Keratinocyte (primary cell): ENCODE measurements around the gene KCNJ15. TPM values are rescaled to one million over a fixed set of nuclear protein-coding genes. Genes with fewer than 3 reads are reported as not detected.

Experiments used
- DNase-seq: peaks from one replicate; pipeline ENCODE4 v3.0.0-alpha.2; 2011; ENCODE audit warnings: low read depth, missing footprints, low spot score
- FAIRE-seq: peaks from 2 replicates; lab custom pipeline; 2011; peaks lifted over from hg19 to GRCh38; lab: Jason Lieb, UNC
- H2AFZ ChIP-seq: 2 replicates; pipeline ENCODE4 v1.6.0; 2012; ENCODE audit warnings: low read length, control low read depth, inconsistent platforms; ENCODE audit not compliant: control insufficient read depth
- H3K27ac ChIP-seq: 2 replicates; pipeline ENCODE4 v1.5.1; 2011; ENCODE audit warnings: low read length; ENCODE audit not compliant: control insufficient read depth, insufficient read depth
- H3K27me3 ChIP-seq: 3 replicates; pipeline ENCODE4 v1.6.0; 2011; ENCODE audit warnings: low read length; ENCODE audit not compliant: control insufficient read depth, insufficient read depth; ENCODE audit errors: extremely low read depth
- H3K36me3 ChIP-seq, 2 experiments: 2 replicates in 1 of 2; 3 replicates in 1 of 2; pipeline ENCODE4 v1.5.1; 2011; ENCODE audit warnings: low read length in 2 of 2, mild to moderate bottlenecking in 1 of 2; ENCODE audit not compliant: control insufficient read depth in 2 of 2, insufficient read depth in 2 of 2; ENCODE audit errors: extremely low read depth in 1 of 2
- H3K4me1 ChIP-seq: 3 replicates; pipeline ENCODE4 v1.5.1; 2011; ENCODE audit warnings: low read length; ENCODE audit not compliant: control insufficient read depth, insufficient read depth; ENCODE audit errors: extremely low read depth
- H3K4me2 ChIP-seq: 3 replicates; pipeline ENCODE4 v1.6.0; 2011; ENCODE audit warnings: low read depth, low read length; ENCODE audit not compliant: control insufficient read depth, insufficient read depth; ENCODE audit errors: extremely low read depth
- H3K4me3 ChIP-seq, 3 experiments: fragments of 200-600 bp in 1 of 3; sonication (generic) in 1 of 3; 2 replicates in 2 of 3; 3 replicates in 1 of 3; pipeline ENCODE4 v1.5.1; 2011 to 2016; ENCODE audit warnings: low read length in 3 of 3, mild to moderate bottlenecking in 3 of 3, control low read depth in 2 of 3, inconsistent platforms in 1 of 3, low read depth in 1 of 3, mixed read lengths in 1 of 3, mixed run types in 1 of 3, moderate library complexity in 1 of 3; ENCODE audit not compliant: control insufficient read depth in 2 of 3, insufficient read depth in 2 of 3; ENCODE audit errors: extremely low read depth in 1 of 3
- H3K79me2 ChIP-seq: 2 replicates; pipeline ENCODE4 v1.6.0; 2012; ENCODE audit warnings: low read length; ENCODE audit not compliant: control insufficient read depth, insufficient read depth
- H3K9ac ChIP-seq: 3 replicates; pipeline ENCODE4 v1.6.0; 2011; ENCODE audit warnings: low read length; ENCODE audit not compliant: control insufficient read depth, insufficient read depth; ENCODE audit errors: extremely low read depth
- H3K9me1 ChIP-seq: 3 replicates; pipeline ENCODE4 v1.6.0; 2011; ENCODE audit warnings: low read length; ENCODE audit not compliant: control insufficient read depth, insufficient read depth; ENCODE audit errors: extremely low read depth
- H3K9me3 ChIP-seq: 2 replicates; pipeline ENCODE4 v1.5.1; 2012; ENCODE audit warnings: low read depth, low read length; ENCODE audit not compliant: control insufficient read depth
- H4K20me1 ChIP-seq: 3 replicates; pipeline ENCODE4 v1.6.0; 2011; ENCODE audit warnings: low read length; ENCODE audit not compliant: control insufficient read depth, insufficient read depth; ENCODE audit errors: extremely low read depth
- EZH2 ChIP-seq: IDR thresholded peaks from one replicate; pipeline ENCODE4 v1.6.1; 2012; ENCODE audit warnings: inconsistent platforms, mild to moderate bottlenecking, low read length, moderate library complexity
- dilution Hi-C: fragments of 300-500 bp; cut with MboI; formaldehyde crosslinking; loops from one replicate; pipeline ENCODE4 v1.7.0; 2020; ENCODE audit warnings: low sequenced_read_pairs; ENCODE audit not compliant: extremely low pct_ligation_motif_present
- polyA plus RNA-seq, 5 experiments: library from polyadenylated mRNA; depleted of rRNA in 3 of 5; stranded (reverse) in 3 of 5; stranded (forward) in 1 of 5; unstranded in 1 of 5; fragments of >200 nt; gene quantifications; 1 replicate in 1 of 5; 2 replicates in 3 of 5; 3 replicates in 1 of 5; pipeline versions ENCODE4 v1.2.1 to v1.2.3, GENCODE V29; 2011 to 2012; ENCODE audit warnings: missing spikeins in 2 of 5, low read depth in 1 of 5, low replicate concordance in 1 of 5
- TF ChIP-seq, protein P1 (sequence below), 3 experiments: IDR thresholded peaks in 1 of 3; conservative IDR thresholded peaks in 1 of 3; optimal IDR thresholded peaks in 1 of 3; 2 replicates in 2 of 3; 3 replicates in 1 of 3; pipeline versions ENCODE3 to v1.5.1; 2011; ENCODE audit warnings: low read length in 3 of 3, mild to moderate bottlenecking in 3 of 3, moderate library complexity in 2 of 3, control low read depth in 1 of 3, inconsistent platforms in 1 of 3; ENCODE audit not compliant: insufficient read depth in 2 of 3; ENCODE audit errors: extremely low read depth in 1 of 3

The KCNJ15 gene
- polyA plus RNA-seq, 1 donor (not counting 4 experiments of a cell fraction or from before 2014, with no cell fraction given), result 76.3 TPM

DNA sequence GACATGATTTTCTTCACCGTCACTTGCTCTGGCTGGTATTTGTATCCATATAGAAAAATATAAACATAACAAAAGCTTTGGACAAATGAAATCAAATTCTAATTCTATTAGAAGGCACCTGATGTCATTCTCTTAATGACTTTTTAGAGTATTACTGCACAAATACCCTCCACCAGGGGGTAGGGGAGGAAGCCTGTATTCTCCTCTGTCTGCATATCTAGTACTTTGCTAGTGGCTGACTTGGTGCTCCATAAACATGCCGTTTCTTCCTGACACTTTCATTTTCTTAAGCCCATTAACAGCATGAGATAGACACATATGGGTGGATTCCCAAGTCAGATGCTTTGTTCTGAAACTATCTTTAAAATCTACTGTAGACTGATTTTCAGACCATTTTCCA, 20.6 kb upstream of the KCNJ15 start:
- Histone ChIP-seq H2AFZ (no peak overlapping the region), H3K36me3 (no peaks in the 10 kb centered on the region), H3K27ac (peak overlapping the region; percentile 90), H3K79me2 (no peaks in the 10 kb centered on the region), H3K9me1 (no peaks in the 10 kb centered on the region), H4K20me1 (no peaks in the 10 kb centered on the region), H3K9ac (no peak overlapping the region), H3K4me3 (peak overlapping the region in 1 of 3 experiments; percentile 9), H3K4me2 (peak overlapping the region; percentile 76), H3K9me3 (no peaks in the 10 kb centered on the region), H3K27me3 (no peaks in the 10 kb centered on the region), H3K4me1 (peaks cover 32% of the 10 kb centered on the region)
- TF ChIP-seq EZH2, result no peak
- TF ChIP-seq, protein P1, sequence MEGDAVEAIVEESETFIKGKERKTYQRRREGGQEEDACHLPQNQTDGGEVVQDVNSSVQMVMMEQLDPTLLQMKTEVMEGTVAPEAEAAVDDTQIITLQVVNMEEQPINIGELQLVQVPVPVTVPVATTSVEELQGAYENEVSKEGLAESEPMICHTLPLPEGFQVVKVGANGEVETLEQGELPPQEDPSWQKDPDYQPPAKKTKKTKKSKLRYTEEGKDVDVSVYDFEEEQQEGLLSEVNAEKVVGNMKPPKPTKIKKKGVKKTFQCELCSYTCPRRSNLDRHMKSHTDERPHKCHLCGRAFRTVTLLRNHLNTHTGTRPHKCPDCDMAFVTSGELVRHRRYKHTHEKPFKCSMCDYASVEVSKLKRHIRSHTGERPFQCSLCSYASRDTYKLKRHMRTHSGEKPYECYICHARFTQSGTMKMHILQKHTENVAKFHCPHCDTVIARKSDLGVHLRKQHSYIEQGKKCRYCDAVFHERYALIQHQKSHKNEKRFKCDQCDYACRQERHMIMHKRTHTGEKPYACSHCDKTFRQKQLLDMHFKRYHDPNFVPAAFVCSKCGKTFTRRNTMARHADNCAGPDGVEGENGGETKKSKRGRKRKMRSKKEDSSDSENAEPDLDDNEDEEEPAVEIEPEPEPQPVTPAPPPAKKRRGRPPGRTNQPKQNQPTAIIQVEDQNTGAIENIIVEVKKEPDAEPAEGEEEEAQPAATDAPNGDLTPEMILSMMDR (optimal IDR thresholded peaks at IDR 0.05 in 1 of 3, IDR thresholded peaks at IDR 0.05 in 1 of 3, conservative IDR thresholded peaks at IDR 0.05 in 1 of 3; ENCODE audit: extremely low read depth in 1 of 3, insufficient read depth in 2 of 3, low read length in 3 of 3), result peak; percentile 28 to 41 (median 38)
- peak; percentile 66 for FAIRE-seq
- dilution Hi-C loops, result no loop called here
- DNase-seq, result no peak

DNA sequence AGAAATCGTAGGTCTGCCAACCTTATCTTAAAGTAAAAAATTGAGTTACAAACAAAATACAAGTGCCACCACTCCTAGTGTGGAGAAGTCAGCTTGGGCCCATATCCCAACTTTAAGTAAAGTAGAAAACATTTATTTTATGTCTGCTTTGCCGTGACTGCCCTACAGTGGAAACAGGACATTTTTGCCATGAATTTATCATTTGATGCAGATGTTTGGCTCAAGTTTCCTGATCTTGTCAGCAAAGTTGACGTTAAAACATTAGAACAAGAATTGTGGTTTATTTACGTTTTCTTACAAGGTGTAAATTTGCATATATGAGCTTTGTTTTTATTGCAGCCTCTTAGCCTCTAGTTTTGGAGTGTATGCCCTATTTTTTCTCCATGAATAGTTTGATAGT, 17.1 kb upstream of the KCNJ15 start:
- Histone ChIP-seq H3K9me3 (no peaks in the 10 kb centered on the region), H2AFZ (no peak overlapping the region), H3K9me1 (no peaks in the 10 kb centered on the region), H3K27ac (no peak overlapping the region), H3K4me2 (no peak overlapping the region), H3K79me2 (no peaks in the 10 kb centered on the region), H3K4me3 (no peak overlapping the region), H3K4me1 (peaks cover 30% of the 10 kb centered on the region), H3K9ac (no peak overlapping the region), H3K27me3 (no peaks in the 10 kb centered on the region), H3K36me3 (no peaks in the 10 kb centered on the region), H4K20me1 (no peaks in the 10 kb centered on the region)
- TF ChIP-seq, protein P1 (optimal IDR thresholded peaks at IDR 0.05 in 1 of 3, IDR thresholded peaks at IDR 0.05 in 1 of 3, conservative IDR thresholded peaks at IDR 0.05 in 1 of 3; ENCODE audit: extremely low read depth in 1 of 3, insufficient read depth in 2 of 3, low read length in 3 of 3), result no peak
- no peak for TF ChIP-seq EZH2
- dilution Hi-C loops, result no loop called here
- DNase-seq (no peak), FAIRE-seq (no peak)
